H9 (cell line): Measurements from ENCODE around the gene OPALIN. TPM values are rescaled to one million over a fixed set of nuclear protein-coding genes. Genes with fewer than 3 reads are reported as not detected.

Source experiments
- DNase-seq: peaks from one replicate; pipeline ENCODE4 v3.0.0-alpha.2; 2017
- H2AFZ ChIP-seq: one replicate; pipeline ENCODE4 v1.6.1; 2013; ENCODE audit warnings: mild to moderate bottlenecking, low read length, control low read depth, moderate library complexity
- H2AK5ac ChIP-seq: 2 replicates; pipeline ENCODE4 v1.6.1; 2013; ENCODE audit warnings: low read length, control low read depth, mixed read lengths; ENCODE audit not compliant: insufficient read length
- H2BK120ac ChIP-seq: one replicate; pipeline ENCODE4 v1.6.1; 2013; ENCODE audit warnings: low read depth, mild to moderate bottlenecking, low read length, control low read depth, inconsistent platforms; ENCODE audit not compliant: poor library complexity, severe bottlenecking
- H2BK12ac ChIP-seq: 2 replicates; pipeline ENCODE4 v1.6.1; 2013; ENCODE audit warnings: low read length, control low read depth, mixed read lengths, low read depth; ENCODE audit not compliant: insufficient read length
- H2BK15ac ChIP-seq: 2 replicates; pipeline ENCODE4 v1.6.1; 2013; ENCODE audit warnings: low read depth, low read length, control low read depth
- H2BK20ac ChIP-seq: one replicate; pipeline ENCODE4 v1.6.1; 2013; ENCODE audit warnings: low read depth, mild to moderate bottlenecking, low read length, control low read depth, inconsistent platforms; ENCODE audit not compliant: poor library complexity, severe bottlenecking
- H2BK5ac ChIP-seq: 2 replicates; pipeline ENCODE4 v1.6.1; 2013; ENCODE audit warnings: low read length, control low read depth, mixed read lengths; ENCODE audit not compliant: insufficient read length
- H3K14ac ChIP-seq: 2 replicates; pipeline ENCODE4 v1.6.1; 2013; ENCODE audit warnings: low read length, control low read depth; ENCODE audit not compliant: insufficient read depth
- H3K18ac ChIP-seq: 2 replicates; pipeline ENCODE4 v1.6.1; 2013; ENCODE audit warnings: low read depth, mild to moderate bottlenecking, mixed read lengths, low read length, control low read depth; ENCODE audit not compliant: insufficient read length
- H3K23ac ChIP-seq: 2 replicates; pipeline ENCODE4 v1.6.1; 2013; ENCODE audit warnings: low read length, control low read depth, mixed read lengths, low read depth; ENCODE audit not compliant: insufficient read length
- H3K23me2 ChIP-seq: 2 replicates; pipeline ENCODE4 v1.6.1; 2013; ENCODE audit warnings: low read depth, mild to moderate bottlenecking, mixed read lengths, low read length, control low read depth; ENCODE audit not compliant: insufficient read length, poor library complexity, severe bottlenecking
- H3K27ac ChIP-seq: 2 replicates; pipeline ENCODE4 v1.5.1; 2013; ENCODE audit warnings: low read length, control low read depth, mixed read lengths, low read depth; ENCODE audit not compliant: insufficient read length
- H3K27me3 ChIP-seq: 2 replicates; pipeline ENCODE4 v1.6.1; 2013; ENCODE audit warnings: low read length, control low read depth, inconsistent platforms; ENCODE audit not compliant: insufficient read depth
- H3K4ac ChIP-seq: 2 replicates; pipeline ENCODE4 v1.6.1; 2013; ENCODE audit warnings: low read depth, mild to moderate bottlenecking, control low read depth, inconsistent platforms, low read length, moderate library complexity
- H3K4me1 ChIP-seq: 2 replicates; pipeline ENCODE4 v1.6.1; 2013; ENCODE audit warnings: low read length, control low read depth, inconsistent platforms; ENCODE audit not compliant: insufficient read depth
- H3K4me2 ChIP-seq: 2 replicates; pipeline ENCODE4 v1.6.1; 2013; ENCODE audit warnings: low read length, control low read depth, mixed read lengths; ENCODE audit not compliant: insufficient read length, insufficient read depth
- H3K56ac ChIP-seq: 2 replicates; pipeline ENCODE4 v1.6.1; 2013; ENCODE audit warnings: low read depth, mild to moderate bottlenecking, mixed read lengths, low read length, control low read depth; ENCODE audit not compliant: insufficient read length
- H3K79me1 ChIP-seq: 2 replicates; pipeline ENCODE4 v1.6.1; 2013; ENCODE audit warnings: low read depth, mild to moderate bottlenecking, moderate library complexity, low read length, control low read depth, inconsistent platforms; ENCODE audit not compliant: insufficient read depth, poor library complexity, severe bottlenecking
- H3K79me2 ChIP-seq: 2 replicates; pipeline ENCODE4 v1.6.1; 2013; ENCODE audit warnings: low read length, control low read depth, inconsistent platforms; ENCODE audit not compliant: insufficient read depth
- H3K9ac ChIP-seq: 2 replicates; pipeline ENCODE4 v1.6.1; 2013; ENCODE audit warnings: low read length, control low read depth, mixed read lengths; ENCODE audit not compliant: insufficient read length; ENCODE audit errors: extremely low read depth
- H3K9me3 ChIP-seq: one replicate; pipeline ENCODE4 v1.6.1; 2013; ENCODE audit warnings: low read depth, low read length, inconsistent platforms; ENCODE audit not compliant: control insufficient read depth
- H3T11ph ChIP-seq: one replicate; pipeline ENCODE4 v1.6.1; 2013; ENCODE audit warnings: mild to moderate bottlenecking, low read length, control low read depth, inconsistent platforms
- H4K20me1 ChIP-seq: one replicate; pipeline ENCODE4 v1.6.1; 2013; ENCODE audit not compliant: control insufficient read depth, insufficient read length, insufficient read depth
- H4K5ac ChIP-seq: 2 replicates; pipeline ENCODE4 v1.6.1; 2013; ENCODE audit warnings: low read depth, mild to moderate bottlenecking, mixed read lengths, low read length, control low read depth; ENCODE audit not compliant: insufficient read length
- H4K8ac ChIP-seq: replicated peaks from 2 replicates; pipeline ENCODE4 v1.6.1; 2013; ENCODE audit warnings: low read length, control low read depth, mixed read lengths, low read depth; ENCODE audit not compliant: insufficient read length
- H4K91ac ChIP-seq: 2 replicates; pipeline ENCODE4 v1.6.1; 2013; ENCODE audit warnings: low read depth, mild to moderate bottlenecking, moderate library complexity, mixed read lengths, low read length, control low read depth; ENCODE audit not compliant: insufficient read length
- H3K27ac Mint-ChIP-seq, 3 experiments: 2 replicates in 2 of 3; 3 replicates in 1 of 3; pipeline ENCODE4 v1.8.0; 2020 to 2021; ENCODE audit warnings: mixed read lengths in 3 of 3, mild to moderate bottlenecking in 1 of 3, moderate library complexity in 1 of 3
- H3K27me3 Mint-ChIP-seq: 2 replicates; pipeline ENCODE4 v1.8.0; 2021; ENCODE audit warnings: low read depth, mild to moderate bottlenecking, moderate library complexity, mixed read lengths
- H3K36me3 Mint-ChIP-seq, 3 experiments: 2 replicates in 2 of 3; 3 replicates in 1 of 3; pipeline ENCODE4 v1.8.0; 2020 to 2021; ENCODE audit warnings: low read depth in 3 of 3, mixed read lengths in 3 of 3; ENCODE audit not compliant: insufficient read depth in 1 of 3
- H3K4me1 Mint-ChIP-seq, 2 experiments: 2 replicates each; pipeline ENCODE4 v1.8.0; 2020; ENCODE audit warnings: mixed read lengths in 2 of 2
- H3K4me3 Mint-ChIP-seq, 2 experiments: 2 replicates in 1 of 2; 3 replicates in 1 of 2; pipeline ENCODE4 v1.8.0; 2020 to 2021; ENCODE audit warnings: mild to moderate bottlenecking in 2 of 2, mixed read lengths in 2 of 2, moderate library complexity in 1 of 2
- H3K9me3 Mint-ChIP-seq, 2 experiments: 2 replicates in 1 of 2; 3 replicates in 1 of 2; pipeline ENCODE4 v1.8.0; 2020; ENCODE audit warnings: mild to moderate bottlenecking in 2 of 2, mixed read lengths in 2 of 2, moderate library complexity in 1 of 2
- CTCF ChIP-seq: fragments of 200-600 bp; sonication (generic); conservative IDR thresholded peaks from 3 replicates; pipeline ENCODE4 v1.8.0; 2021; ENCODE audit warnings: antibody characterized with exemption, mild to moderate bottlenecking
- WGBS: extraction: QIAGEN DNeasy Blood & Tissue Kit; methylation state at CpG from one replicate; pipeline ENCODE4 v1.1.7; 2013; ENCODE audit warnings: missing lambda C conversion rate, low lambda C conversion rate, mixed read lengths; ENCODE audit not compliant: insufficient read length; ENCODE audit errors: extremely low coverage; 5-methylcytosine and 5-hydroxymethylcytosine counted together
- total RNA-seq: library from RNA; stranded (reverse); gene quantifications from 2 replicates; pipeline ENCODE4 v1.2.1, GENCODE V29; 2021

OPALIN gene
- total RNA-seq, 1 experiment from 2014 or later, result not detected

GRCh38 chr10:96333101-96333500, 25.7 kb downstream of the OPALIN start:
- no peak overlapping the region for H3K14ac ChIP-seq
- no peak overlapping the region for H2BK120ac ChIP-seq
- H3K9ac ChIP-seq, result no peak overlapping the region
- no peak overlapping the region for H3K4ac ChIP-seq
- no peak overlapping the region for H3K23ac ChIP-seq
- H3K4me2 ChIP-seq, result no peak overlapping the region
- no peaks in the 10 kb centered on the region; the same call in 1 of the 2 replicates for H3K27me3 Mint-ChIP-seq
- no peak overlapping the region for H3K18ac ChIP-seq
- H2BK15ac ChIP-seq, result no peak overlapping the region
- H3K4me1 ChIP-seq, result peaks cover 2% of the 10 kb centered on the region; the same call in 1 of the 2 replicates
- no peak overlapping the region for H3K56ac ChIP-seq
- H3K79me2 ChIP-seq, result no peaks in the 10 kb centered on the region
- H3K9me3 ChIP-seq, result no peaks in the 10 kb centered on the region
- H3K23me2 ChIP-seq, result no peaks in the 10 kb centered on the region
- H4K91ac ChIP-seq, result no peak overlapping the region
- no peak overlapping the region for H3K4me3 Mint-ChIP-seq
- no peaks in the 10 kb centered on the region for H3K79me1 ChIP-seq
- no peak overlapping the region for H2AFZ ChIP-seq
- H3K36me3 Mint-ChIP-seq, result no peaks in the 10 kb centered on the region; a peak in 1 of 7 replicates
- no CpG with 5 or more reads among the region's 1 CpG for WGBS
- no peak for TF ChIP-seq CTCF
- no peaks in the 10 kb centered on the region for H4K20me1 ChIP-seq
- no peak overlapping the region for H4K8ac ChIP-seq
- no peak overlapping the region for H2BK20ac ChIP-seq
- H4K5ac ChIP-seq, result no peak overlapping the region
- H3K27me3 ChIP-seq, result no peaks in the 10 kb centered on the region
- H3K27ac Mint-ChIP-seq, result no peak overlapping the region
- H3K9me3 Mint-ChIP-seq, result 0 out of 5 replicates have a peak, but pooled peaks cover 0 to 2% of the 10 kb centered on the region in 2 experiments
- no peak overlapping the region for H3K27ac ChIP-seq
- no peak overlapping the region for H3T11ph ChIP-seq
- H3K4me1 Mint-ChIP-seq, result peaks cover 7 to 11% of the 10 kb centered on the region in 2 experiments
- no peak overlapping the region for H2AK5ac ChIP-seq
- no peak overlapping the region for H2BK12ac ChIP-seq
- H2BK5ac ChIP-seq, result no peak overlapping the region
- no peak for DNase-seq
